GM18861 (cell line): Measurements from ENCODE around the gene ADAMTS18.

Source experiments
- ATAC-seq: cut with Tn5 transposase; IDR thresholded peaks from one replicate; pipeline ENCODE4 v1.9.1; 2021; ENCODE audit not compliant: unreplicated experiment

Gene ADAMTS18

DNA sequence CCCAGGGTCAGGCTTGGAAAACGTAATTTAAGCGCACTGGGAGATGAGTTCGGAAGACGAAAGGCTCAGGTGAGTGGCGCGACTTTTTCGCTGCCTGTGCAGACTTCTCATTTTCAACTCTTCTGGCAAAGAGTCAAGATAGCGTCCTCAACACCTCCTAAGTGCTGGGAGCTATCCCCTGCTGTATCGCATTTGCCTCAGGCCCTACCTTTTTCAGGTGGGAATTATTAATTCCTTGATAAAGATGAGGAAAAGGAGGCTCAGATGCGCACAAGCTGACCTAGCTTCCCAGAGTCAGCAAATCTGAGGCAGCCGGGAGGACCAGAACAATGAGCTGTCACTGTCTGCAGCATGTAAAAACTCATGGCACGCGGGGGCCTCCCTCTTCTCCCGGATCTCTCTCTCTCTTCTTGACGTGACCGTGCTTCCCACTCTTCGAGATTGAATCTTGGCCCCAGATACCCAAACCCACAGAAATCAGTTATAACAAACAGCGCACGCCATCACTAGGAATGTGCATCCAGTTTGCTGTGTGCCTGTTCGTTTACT lies 512 bp upstream of the ADAMTS18 start:
- no peak for ATAC-seq

DNA sequence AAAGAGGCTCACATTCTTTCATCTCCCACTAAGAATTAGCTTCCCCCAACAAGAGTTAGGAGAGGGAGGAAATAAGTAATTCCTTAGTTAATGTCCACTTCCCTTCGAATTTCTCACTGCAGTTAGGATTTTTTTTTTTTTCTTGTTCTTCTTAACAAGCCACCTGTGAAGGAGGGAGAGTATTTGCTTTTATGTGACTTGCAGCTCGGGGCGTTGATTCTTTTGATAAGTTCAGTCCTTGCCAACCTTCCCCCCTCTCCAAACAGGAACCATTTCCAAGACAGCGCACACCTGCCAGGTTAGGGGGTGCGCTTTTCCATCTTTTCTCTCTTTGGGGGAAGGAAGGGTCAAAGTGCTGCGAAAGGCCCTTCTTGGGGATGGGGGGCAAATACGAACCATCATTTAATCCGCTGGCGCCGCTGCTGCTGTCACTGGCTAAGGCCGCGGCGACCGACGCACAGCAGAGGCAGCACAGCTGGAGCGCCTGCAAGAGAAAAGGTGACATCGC lies 758 bp downstream of the ADAMTS18 start:
- no peak for ATAC-seq

- ATAC-seq = no peak
These were observed 1.7 kb downstream of the ADAMTS18 start for GRCh38 chr16:77433146-77433545.

GRCh38 chr16:77432264-77432663 lies 2.6 kb downstream of the ADAMTS18 start:
- no peak for ATAC-seq

DNA sequence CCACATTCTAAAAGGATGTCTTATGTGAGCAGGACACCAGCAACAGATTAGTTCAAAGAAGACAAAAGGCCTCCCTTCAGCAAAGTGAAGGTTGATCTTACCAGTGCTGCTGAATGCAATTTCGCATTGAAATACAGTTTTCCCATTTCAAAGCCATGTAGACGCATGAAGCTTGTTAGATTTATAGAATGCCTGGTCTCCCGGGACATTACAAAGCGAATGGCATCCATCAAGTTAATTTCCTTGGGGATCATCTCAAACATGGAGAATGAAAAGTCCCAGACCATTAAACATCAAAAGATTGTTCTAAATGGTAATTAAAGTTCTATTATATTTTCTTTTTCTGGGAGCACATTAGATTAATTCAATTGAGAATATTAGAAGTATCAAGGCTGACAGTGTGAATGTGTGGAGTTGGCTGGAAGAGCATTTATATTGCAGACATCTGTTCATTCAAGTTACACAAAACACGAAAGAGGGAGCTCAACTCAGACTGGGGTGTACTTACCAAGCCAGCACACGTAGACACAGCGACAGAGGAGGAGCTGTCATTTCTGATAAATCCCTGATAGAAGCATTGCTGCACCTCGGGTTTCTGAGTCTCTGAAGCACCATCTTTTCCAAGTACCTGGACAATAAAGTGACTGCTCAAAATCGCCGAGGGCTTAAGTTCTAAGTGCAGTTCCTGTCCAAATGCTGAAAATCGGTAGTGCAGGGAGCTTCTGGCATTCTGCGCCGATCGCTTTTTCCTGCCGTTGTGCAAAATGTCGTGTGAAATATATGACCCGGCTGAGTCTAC lies 3.8 kb downstream of the ADAMTS18 start:
- no peak for ATAC-seq

GRCh38 chr16:77430360-77430759 lies 4.5 kb downstream of the ADAMTS18 start:
- ATAC-seq = no peak

- no peak for ATAC-seq
These were observed 9.8 kb downstream of the ADAMTS18 start for GRCh38 chr16:77424871-77425604.

- no peak for ATAC-seq
These were observed 12.5 kb downstream of the ADAMTS18 start for GRCh38 chr16:77422196-77422784.

GRCh38 chr16:77416939-77417480 lies 17.8 kb downstream of the ADAMTS18 start:
- no peak for ATAC-seq

DNA sequence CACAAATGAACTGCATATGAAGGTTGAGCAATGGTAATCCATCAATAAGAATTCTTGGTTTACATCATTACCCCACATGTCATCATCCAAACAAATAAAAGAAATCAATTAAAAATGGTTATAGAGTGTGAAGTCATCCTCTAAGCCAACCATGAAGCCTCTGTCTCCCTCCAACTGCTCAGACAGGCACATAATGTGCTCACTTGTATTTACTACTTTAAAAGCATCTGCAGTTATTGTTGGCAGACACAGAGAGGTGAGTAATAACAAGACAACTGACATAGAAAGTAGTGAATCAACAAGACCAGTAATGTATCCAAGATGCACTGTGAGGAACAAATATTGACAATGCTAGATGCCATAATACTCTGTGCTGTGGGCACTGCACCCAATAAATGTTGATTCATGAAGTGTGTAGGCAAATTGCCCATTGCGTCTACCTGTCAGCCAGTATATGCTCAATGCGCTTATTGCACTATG lies 20.0 kb downstream of the ADAMTS18 start:
- no peak for ATAC-seq

DNA sequence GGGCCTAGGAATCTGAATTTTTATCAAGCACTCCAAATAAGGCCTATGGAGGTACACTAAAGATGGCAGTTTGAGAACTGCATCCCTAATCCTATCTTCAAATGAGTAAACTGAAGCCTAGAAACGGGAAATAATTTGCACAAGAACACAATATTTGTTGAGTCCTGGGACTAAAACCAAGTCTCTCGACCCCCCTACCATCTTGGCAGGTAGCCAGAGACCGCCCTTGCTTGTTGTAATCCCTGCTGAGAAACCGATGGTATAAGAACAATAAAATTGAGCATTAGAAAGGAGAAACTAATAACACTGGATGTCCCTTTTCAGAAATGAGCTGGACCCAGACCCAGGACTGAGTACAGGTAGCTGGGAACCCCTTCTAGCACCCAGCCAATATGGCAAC lies 24.4 kb downstream of the ADAMTS18 start:
- ATAC-seq = no peak

DNA sequence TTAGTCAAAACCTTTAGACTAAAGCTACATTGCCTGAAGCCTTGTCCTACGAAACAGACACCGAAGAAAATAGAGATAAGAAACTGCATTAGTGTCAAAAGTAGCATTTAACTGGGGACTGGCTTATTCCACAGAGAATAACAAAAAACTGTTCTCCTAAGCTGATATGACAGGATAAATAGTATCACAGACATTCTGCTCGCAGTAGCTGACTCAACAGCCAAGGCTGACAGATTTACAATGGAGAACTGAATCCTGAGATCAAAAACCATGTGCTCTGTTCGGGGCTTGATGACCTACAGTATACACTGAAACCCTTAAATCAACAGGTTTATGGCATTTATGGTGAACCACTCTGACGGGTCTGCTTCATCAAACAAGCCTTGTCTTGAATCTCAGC lies 25.5 kb downstream of the ADAMTS18 start:
- ATAC-seq = no peak

- no peak for ATAC-seq
These were observed 26.2 kb downstream of the ADAMTS18 start for GRCh38 chr16:77408607-77409006.

GRCh38 chr16:77406680-77407079 lies 28.2 kb downstream of the ADAMTS18 start:
- ATAC-seq = no peak

GRCh38 chr16:77404775-77405174 lies 30.1 kb downstream of the ADAMTS18 start:
- no peak for ATAC-seq

DNA sequence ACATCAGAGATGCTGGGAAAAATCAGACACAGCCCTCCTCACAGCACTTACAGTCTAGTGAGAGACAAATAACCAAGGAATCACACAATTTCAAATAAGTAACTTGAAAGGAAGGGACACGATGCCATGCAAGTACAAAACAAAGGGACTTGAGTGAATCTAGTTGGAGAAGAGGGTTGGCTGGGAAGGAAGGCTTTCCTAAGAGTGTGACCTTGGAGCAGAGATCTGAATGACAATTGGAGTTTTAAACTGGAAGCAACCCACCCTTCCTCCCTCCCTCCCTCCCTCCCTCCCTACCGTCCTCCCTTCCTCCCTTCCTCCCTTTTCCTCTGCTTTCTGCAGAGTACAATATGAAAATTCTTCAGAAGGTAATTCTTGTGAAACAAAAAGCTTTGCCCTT lies 31.1 kb downstream of the ADAMTS18 start:
- no peak for ATAC-seq

GRCh38 chr16:77402672-77403071 lies 32.2 kb downstream of the ADAMTS18 start:
- ATAC-seq = no peak

- ATAC-seq = no peak
These were observed 32.7 kb downstream of the ADAMTS18 start for GRCh38 chr16:77402118-77402517.

- ATAC-seq = no peak
These were observed 35.3 kb downstream of the ADAMTS18 start for GRCh38 chr16:77399546-77399945.

- ATAC-seq = no peak
These were observed 35.8 kb downstream of the ADAMTS18 start for GRCh38 chr16:77399066-77399465.

DNA sequence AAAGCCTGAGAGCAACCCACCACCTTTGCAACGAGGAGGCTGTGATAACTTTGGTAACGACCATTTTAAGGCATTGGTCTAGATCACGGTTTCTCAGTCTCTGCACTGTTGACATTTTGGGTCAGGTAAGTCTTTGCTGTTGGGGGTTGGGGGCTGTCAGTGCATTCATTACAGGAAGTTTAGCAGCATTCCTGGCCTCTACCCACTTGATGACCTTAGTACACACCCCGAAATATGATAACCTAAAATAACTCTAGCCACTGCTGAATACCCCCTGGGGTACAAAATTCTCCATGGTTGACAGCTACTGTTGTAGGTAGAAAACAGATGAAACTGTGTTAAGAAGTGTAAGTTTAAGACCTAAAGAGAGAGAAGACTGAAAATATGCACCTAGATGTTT lies 36.3 kb downstream of the ADAMTS18 start:
- ATAC-seq = no peak
